Measurements from ENCODE around the gene CD47.

The CD47 gene

DNA sequence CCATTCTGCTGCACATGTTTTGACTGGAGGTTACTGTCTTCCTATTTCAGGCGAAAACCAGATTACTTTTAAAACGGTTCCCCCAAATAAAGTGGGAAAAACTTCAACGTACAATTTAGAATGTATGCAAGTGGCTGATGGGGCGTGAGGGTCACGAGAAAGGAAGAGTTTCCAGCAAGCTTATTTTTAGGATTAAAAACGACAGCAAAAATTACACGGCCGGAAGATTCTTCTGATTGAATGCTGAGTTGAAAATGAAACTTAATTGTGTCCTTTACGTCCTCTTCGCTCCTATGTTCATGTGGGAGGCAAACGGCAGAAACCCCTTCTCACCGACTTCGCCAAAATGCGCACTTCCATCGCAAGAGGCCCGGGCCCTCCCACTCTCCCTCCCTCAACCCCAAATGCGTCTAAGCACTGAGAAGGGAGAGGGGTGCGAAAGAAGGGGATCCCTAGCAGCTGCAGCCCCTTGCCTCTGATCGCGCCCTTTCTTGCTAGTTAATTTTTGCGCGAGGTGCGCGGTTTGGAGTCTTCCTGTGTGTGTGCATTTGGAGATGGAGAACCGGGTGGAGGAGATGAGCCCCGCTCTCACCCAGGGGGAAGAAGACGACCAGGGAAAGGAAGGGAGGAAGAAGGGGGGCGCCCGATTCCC, 656 bp downstream of the CD47 start:
- FAIRE-seq = no peak

DNA sequence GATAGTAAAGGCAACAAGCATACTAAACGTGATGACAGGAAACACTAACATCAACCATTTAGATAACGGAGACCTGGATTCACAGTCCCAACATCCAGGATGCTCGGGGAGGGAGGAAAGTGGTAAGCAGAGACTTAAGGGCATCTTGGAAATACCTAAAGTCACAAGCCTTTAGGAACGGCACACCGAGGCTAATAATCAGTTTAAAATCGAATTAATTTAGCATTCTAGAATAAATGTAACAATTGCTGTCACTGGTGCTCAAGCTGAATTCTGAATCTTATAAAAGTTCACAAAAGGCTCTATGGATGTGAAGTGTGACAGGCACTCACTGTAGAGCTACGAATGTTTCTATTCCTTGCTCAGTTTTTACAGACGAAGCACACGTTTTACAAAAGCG, 1.3 kb downstream of the CD47 start:
- no peak for FAIRE-seq

DNA sequence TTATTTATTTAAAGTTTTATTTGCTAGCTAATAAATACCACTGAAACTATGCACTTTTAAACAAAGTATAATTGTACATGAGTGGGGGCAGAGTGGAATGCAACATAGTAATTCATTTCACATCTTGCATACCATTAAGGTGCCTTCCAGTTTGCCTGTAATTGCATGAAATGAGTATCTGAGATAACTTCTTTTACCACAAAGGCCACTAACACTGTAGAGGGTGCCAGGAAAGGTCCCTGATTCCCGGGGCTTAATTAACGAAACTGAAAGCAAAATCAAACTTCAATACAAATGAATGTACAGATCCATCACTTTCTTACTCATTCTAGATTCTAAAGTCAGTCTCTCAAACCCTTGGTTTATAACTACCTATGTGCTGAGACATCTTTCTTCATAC, 2.1 kb downstream of the CD47 start:
- no peak for FAIRE-seq

DNA sequence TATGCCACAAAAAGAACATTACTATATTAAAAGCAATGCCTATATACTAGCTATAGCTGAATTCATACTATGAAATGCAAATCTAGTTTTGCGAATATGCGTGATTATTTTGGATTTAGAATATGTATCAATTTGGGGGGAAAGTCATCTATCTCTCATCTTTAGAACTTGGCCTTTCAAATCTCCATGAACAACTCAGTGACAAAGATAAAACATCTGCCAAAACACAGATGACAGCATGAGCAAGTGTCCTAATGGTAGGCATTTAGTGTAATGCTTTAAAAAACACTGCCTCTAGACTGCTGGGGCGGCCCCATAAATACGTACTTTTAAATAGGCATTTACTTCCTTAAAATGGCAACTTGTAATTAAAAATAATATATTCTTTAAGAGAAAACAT, 2.7 kb downstream of the CD47 start:
- no peak for FAIRE-seq

DNA sequence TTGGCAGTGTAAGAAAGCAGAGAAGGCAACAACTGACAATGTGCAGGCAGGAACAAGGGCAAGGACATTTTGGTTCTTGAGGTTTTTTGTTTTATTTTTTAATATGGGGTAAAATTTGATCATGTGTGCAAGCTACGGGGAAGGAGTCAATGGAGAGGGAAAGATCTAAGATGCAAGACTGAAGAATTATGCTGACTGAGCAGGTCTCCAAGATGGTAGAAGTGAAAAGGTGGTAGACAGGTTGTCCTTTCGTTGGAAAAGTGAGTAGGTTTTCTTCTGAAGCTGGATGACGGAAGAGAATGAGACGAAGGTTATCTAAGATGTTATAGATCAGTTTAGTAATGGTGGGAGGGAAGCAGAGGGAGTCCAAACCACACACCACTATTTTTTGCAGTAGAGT, 4.2 kb downstream of the CD47 start:
- FAIRE-seq = no peak

DNA sequence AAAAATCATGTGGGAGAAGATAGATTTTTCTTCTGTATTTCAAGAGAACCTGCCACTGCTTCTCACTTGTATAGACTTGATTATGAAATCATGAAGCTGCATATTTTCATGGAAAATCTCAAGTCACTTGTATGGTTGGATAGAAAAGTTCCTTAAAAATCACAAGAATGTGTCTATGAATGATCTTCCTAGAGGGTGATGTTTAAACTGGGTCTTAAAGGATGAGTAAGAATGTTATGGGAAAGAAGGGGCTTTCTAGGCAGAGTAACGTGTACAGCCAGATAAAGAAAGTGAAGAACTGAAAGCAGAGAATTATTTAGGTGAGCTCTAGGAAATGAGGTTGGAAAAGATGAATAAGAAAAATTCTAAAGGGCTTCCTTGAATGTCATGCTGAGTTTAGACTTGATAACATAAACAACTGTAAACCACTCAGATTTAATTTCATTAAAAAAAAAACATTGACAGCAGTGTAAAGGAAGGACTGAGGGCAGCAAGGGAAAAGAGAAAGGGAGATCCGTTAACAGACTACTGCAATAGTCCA, 5.0 kb downstream of the CD47 start:
- no peak for FAIRE-seq

DNA sequence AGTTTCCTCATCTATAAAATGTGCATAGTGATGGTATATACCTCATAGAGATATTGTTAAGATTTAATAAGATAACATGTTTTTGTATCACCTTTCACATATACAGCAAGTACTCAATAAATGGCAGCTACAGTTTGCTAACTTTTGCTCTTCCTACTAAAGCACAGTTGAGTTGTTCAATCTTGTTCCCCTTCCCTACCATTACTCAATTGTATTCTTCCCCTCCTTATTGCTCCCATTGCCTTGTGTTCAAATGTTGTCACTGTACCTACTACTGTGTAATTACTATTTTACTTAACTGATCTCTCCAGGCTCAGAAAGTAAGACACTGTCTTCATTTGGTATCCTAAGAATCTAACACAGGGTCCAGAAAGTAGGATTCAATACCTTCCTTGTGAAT, 5.5 kb downstream of the CD47 start:
- no peak for FAIRE-seq

DNA sequence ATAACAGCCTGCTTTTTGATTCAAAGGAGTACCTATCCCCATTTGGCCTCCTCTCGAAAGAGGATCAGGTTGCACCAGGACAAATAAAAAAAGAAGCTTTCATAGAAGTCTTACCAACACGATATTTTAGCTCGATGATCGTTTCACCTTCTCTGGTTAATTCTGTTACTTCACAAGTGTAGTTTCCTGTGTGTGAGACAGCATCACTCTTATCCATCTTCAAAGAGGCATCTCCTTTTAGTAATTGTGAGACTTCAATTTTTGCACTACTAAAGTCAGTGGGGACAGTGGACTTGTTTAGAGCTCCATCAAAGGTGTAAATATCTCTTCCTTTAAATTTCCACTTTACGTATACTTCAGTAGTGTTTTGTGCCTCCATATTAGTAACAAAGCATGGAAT, 11.0 kb downstream of the CD47 start:
- no peak for FAIRE-seq

DNA sequence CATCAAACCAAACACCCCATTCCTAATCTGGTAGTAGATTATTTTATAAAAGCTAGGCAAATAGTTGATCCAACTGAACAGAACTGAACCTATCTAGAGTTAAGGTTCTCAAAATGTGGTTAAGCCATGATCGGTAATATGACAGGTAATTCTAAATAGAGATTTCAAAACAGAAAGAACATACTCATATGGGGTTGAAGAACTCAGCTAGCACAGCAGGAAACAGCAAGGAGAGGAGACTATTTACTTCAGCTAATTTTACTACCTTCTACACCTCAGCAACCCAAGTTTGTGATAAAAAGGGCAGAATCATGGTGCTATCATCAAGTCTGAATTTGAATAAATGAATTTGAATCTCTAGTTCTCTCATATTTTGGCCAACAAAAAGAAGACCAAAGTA, 11.8 kb downstream of the CD47 start:
- FAIRE-seq = no peak

DNA sequence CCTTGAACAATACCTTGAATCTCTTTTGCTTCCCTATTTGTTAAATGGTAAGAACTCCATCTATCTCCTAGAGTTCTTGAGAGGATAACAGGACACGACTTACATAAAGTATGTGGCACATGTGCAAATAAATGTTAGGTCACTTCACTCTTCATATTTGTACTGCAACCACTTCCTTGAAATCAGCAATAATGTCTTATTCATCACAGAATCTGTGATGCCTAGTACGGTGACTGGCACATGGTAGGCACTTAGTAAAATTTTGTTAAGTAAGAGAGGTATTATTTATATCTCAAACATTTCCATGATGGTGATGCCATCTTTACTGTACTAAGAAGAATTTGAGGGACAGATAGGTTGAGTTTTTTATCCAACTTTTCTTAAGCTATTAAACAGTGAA, 14.3 kb downstream of the CD47 start:
- FAIRE-seq = no peak

DNA sequence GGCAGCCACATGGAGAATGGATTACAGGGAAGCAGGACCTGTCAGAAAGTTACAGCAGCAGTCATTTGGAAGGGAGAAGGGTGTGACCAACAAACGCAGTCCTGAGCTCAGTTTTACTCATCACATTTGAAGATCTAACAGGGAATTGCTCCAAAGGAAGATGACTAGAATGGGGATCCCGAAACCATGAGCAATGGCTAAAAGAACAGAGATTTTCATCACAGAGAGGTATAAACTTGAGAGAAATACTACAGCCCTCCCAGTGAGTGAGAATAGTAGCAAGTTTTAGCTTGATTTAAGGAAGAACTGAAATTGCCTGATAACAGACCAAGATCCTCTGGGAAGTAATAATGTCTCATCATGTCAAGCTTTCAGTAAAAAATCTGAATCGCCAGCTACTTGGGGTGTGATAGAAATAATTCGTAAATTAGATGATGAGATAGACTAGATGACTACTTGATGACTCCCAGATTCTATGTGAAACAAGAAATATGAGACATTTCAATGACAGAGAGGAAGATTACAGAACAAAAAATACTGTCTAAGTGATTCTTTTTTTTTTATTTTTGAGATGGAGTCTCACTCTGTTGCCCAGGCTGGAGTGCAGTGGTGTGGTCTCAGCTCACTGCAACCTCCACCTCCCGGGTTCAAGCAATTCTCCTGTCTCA, 16.9 kb downstream of the CD47 start:
- FAIRE-seq = no peak

DNA sequence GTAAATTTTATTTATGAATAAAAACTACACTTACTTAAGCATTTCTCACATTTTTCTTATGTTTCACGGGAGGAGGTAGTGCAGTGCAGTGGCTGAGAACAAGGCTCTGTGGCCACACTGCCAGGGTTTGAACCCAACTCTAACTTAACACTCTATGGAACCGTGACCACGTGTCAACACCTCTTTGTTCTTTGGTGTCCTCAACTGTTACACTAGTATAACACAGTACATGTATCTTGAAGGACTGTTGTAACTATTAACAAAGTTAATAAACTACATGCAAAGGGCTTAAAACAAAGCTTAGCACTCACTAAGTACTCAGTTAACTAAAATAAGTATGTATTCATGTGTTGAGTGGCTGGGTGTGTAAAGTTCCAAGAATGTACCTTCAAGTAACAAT, 19.5 kb downstream of the CD47 start:
- no peak for FAIRE-seq

DNA sequence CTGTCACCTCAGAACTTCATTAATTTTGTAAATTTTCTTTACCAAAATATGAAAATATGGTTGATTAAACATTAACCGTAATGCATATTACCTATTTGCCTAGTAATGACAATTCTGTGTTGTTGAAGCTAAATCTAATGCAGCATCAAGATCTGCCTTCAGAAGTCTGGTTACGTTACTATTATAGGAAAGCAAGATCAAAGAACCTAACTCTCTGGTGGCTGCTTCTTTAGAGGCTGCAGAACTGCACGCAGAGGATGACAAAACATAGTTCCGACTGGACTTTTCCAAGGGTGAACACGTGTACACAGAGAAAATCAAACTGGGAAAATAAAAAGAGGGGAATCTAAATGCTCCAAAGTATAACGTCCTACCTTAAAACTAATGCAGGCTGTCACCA, 20.5 kb downstream of the CD47 start:
- FAIRE-seq = no peak

DNA sequence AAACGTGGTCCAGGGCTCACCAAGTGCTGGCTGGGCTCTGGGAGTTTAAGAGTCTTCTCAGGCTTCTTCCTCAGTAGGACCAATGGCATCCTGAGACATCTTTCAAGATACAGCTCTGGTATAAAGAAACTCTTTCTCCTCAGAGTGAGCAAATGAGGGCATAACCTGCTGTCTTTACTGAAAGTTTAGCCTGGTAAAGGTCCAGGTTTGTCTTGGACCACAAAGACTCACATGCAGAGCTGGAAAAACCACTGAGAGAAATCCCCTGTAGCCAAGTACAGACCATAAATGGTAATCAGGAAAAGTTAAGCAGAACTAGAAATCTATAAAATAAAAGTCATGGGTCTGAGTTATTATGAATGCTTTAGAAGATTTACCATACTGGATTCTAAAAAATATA, 23.1 kb downstream of the CD47 start:
- no peak for FAIRE-seq

DNA sequence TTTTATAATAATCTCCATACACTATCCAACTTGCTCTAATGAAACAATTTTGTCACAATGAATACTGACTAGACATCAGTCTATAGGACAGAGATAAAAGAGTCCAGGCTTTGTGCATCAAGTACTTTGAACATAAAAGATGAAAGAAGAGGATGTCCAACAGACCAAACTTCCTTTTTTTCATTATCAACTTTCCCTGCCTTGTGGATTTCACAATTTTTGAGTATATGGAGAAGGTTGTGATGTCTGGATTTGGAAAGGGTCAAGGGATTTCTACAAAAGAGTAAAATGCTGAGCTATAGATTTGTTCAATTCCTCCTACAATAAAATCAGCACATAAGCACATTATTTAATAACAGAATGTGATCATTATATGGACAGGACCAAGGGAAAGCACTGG, 25.7 kb downstream of the CD47 start:
- no peak for FAIRE-seq

DNA sequence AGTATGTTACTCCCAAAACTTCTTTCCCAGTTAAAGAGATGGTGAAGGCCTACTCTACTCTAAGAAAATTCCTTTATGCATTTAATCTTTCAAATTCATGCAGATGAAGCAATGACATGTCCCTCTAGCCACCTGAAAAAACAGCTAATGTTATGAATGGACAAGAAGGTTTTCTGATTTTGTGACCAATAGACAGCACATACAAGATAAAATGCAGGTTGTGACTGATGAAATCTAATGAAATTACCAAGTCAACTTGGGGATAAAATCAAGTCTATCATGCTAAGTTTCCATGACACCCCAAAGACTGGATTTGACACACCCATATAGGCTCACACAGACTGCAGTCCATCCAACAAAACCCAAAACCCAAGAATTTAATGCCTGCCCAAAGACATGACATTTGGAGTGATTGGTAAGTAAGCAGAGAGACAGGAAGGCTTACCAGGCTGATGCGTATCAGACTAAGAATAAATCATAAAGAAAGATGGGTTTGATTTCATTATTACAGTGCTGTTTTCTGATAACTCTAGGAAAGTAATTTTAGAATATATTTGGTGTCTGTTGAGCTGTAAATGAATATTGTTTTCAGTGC, 26.4 kb downstream of the CD47 start:
- FAIRE-seq = no peak

DNA sequence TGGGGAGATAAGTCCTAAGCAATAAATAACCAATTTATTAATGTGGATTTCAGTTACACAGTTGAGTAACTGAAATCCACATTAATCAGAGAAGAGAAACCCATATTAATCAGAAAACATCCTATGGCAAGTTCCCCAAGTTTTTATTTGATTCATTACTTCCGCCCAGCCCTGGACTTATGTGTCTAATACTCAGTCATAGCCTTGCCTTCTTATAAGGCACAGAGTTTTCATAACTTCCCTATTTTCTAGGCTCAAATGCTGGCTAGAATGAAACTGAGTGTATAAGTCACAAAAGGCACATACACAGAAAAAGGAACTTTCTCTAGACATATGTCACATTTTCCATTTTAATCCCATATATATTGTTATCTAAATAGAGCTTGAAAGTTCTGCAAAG, 28.8 kb downstream of the CD47 start:
- no peak for FAIRE-seq

DNA sequence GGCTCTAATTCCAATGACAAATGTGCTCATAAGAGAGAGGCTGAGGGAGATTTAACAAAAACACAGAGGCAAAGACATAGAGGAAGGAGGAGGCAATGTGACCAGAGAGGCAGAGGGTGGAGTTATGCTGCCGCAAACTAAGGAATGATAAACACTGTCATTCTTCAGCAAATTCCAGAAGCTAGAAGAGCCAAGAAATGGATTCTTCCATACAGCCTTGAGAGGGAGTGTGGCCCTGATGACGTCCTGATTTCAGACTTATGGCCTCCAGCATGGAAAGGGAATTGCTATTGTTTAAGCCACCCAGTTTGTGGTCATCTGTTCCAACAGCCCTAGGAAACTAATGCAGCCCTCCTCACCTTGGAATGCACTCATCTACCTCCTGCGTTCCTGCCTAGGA, 30.5 kb downstream of the CD47 start:
- no peak for FAIRE-seq

DNA sequence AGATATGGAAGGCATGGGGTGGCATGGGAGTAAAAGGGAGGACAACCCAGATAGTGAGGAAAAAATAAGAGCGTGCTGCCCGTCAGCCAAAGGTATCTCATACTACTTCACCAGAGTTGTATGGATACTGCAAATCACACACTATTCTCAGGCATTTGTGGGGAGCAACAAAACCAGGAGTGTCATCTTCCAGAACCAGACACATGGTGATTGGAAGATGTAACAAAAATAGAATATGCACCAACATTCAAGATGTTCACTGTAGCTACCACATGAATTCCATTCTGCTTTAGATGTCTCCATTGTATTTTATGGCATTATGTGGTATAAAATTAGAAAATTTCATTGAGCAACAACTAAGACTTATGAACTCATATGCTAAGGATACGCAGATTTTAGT, 34.9 kb downstream of the CD47 start:
- FAIRE-seq = no peak

DNA sequence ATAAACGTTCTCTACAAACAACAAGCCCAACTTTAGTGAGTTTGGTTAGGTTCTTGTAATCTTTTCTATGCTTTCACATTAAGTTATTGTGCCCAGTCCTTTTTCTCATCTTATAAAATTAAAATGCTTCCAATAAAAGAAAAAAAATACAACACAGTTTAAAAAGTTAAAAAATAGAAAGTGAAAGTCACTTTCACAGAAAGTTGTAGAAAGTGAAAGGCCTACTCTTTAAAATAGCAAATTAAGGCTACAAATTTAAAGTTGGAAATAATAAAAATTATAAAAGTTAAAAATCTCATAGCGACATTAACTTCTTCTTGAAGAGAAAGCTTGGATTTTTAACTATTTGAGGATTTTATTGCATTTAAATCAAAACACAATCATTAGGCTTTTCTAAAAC, 35.9 kb downstream of the CD47 start:
- peak; percentile 80 for FAIRE-seq

DNA sequence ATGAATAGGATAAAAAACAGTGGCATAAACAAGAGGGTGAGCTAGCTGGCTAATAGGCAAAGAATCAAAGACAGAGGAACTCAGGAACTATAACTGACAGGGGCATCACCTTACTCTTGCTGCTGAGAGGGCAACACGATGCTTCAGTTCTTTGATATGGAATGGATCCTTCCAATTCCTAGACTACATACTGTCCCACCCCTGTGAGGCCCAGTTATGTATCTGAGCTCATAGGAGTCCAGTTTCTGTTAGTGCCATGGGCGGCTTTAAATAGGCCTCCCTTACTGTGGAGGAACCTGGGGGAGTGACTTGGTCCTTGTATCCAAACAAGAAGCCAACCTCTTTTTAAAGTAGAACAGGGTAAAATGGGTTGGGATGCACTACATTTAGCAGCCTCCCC, 37.3 kb downstream of the CD47 start:
- FAIRE-seq = no peak

DNA sequence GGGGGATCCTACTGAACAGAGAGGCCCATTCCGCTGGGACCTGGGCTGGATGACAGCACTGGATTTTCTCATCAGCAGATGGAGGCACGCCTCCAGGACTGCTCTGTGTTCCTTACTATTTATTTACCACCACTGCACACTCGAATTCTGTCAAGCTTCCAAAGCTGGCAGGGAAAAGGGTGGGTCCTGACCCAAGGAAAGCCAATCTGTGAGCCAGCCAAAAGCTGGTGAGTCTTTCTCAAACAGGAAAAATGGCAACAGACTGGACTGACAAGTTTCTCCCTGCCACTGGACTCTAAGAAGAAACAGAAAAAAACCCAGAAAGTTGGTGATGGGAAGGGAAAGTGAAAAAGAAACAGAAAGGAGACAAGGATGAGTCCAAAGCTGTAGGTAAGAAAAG, 37.8 kb downstream of the CD47 start:
- FAIRE-seq = no peak

DNA sequence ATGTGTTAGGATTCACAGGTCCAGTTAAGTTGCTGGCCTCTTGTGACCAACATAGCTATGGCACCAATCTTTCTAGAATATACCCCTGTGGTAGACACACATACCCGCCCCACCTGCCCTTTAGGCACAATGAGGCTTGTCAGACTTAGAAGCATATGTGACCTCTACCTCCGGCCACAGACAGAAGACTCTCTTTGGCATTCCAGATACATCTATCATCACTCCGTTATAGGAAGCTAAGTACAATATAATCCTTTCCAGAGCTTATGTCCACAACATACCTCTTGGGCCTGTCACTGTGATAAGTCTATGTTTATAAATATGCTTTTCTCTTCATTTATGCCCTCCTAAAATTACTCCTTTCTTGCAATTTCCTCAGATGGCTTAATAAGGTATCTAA, 39.8 kb downstream of the CD47 start:
- no peak for FAIRE-seq

DNA sequence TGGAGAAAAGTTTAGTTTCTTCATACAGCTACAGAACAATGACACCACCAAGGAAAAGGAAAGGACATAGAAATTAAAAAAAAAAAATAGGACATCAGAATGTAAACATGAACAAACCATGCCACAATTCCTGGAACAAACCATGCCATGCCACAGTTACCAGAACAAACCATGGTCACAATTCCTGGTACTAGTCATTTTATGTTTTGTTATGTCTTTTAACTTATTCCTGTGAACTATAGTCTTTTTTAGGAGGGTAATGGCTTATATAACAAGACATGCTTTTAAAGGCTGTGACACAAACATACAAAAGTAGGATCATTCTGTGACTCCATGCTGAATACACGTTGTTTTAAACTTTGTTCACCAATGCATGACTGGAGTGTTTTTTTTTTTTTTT, 42.8 kb downstream of the CD47 start:
- no peak for FAIRE-seq

DNA sequence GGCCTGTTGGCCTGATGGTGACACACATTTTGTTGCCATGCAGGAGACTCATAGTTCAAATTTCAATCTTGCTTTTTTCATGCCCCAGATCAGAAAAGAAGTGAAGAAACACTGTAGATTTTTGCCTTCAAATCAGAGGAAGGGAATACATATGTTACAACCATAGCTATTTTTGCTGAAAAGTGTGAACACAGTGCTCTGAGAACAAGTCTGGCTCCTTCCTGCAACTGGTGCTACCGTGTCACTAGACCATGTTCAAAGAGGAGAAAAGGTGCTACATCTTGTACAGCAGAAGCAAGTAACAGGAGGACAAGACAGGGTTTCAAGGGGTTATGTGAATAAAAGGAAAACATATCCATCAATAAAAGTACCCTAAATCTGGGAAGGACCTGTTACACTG, 44.6 kb downstream of the CD47 start:
- FAIRE-seq = no peak

Data from A204.1 (cell line).